Neuronal stem cell (in vitro differentiated cells): Measurements from ENCODE around the gene SLC6A11.

Experiments
- DNase-seq: peaks from one replicate; pipeline ENCODE4 v3.0.0-alpha.2; 2013; ENCODE audit warnings: low spot score
- H2AFZ ChIP-seq: one replicate; pipeline ENCODE4 v1.6.1; 2013; ENCODE audit warnings: mild to moderate bottlenecking, low read length, inconsistent platforms
- H2AK5ac ChIP-seq: 2 replicates; pipeline ENCODE4 v1.6.1; 2013; ENCODE audit warnings: low read depth, mild to moderate bottlenecking, inconsistent platforms, low read length, moderate library complexity, mixed read lengths
- H2BK120ac ChIP-seq: 2 replicates; pipeline ENCODE4 v1.6.1; 2013; ENCODE audit warnings: low read depth, mild to moderate bottlenecking, inconsistent platforms, low read length, moderate library complexity, mixed read lengths
- H2BK12ac ChIP-seq: one replicate; pipeline ENCODE4 v1.6.1; 2013; ENCODE audit warnings: low read length, inconsistent platforms
- H2BK15ac ChIP-seq: 2 replicates; pipeline ENCODE4 v1.6.1; 2013; ENCODE audit warnings: mild to moderate bottlenecking, low read length, inconsistent platforms, mixed read lengths
- H2BK5ac ChIP-seq: one replicate; pipeline ENCODE4 v1.6.1; 2013; ENCODE audit warnings: inconsistent platforms, mild to moderate bottlenecking, low read length, moderate library complexity
- H3K14ac ChIP-seq: one replicate; pipeline ENCODE4 v1.6.1; 2013; ENCODE audit warnings: low read length, inconsistent platforms
- H3K18ac ChIP-seq: 2 replicates; pipeline ENCODE4 v1.6.1; 2013; ENCODE audit warnings: low read length, inconsistent platforms
- H3K23ac ChIP-seq: 2 replicates; pipeline ENCODE4 v1.6.1; 2013; ENCODE audit warnings: low read depth, mild to moderate bottlenecking, mixed read lengths, low read length, inconsistent platforms; ENCODE audit not compliant: poor library complexity
- H3K27ac ChIP-seq: replicated peaks from 3 replicates; pipeline ENCODE4 v1.5.1; 2013; ENCODE audit warnings: low read length, inconsistent platforms
- H3K27me3 ChIP-seq, 3 experiments: 2 replicates each; pipeline ENCODE4 v1.6.1; 2013; ENCODE audit warnings: low read length in 3 of 3, mild to moderate bottlenecking in 2 of 3, inconsistent platforms in 1 of 3, low read depth in 1 of 3, mixed read lengths in 1 of 3, moderate library complexity in 1 of 3; ENCODE audit not compliant: control insufficient read depth in 3 of 3, insufficient read depth in 3 of 3
- H3K36me3 ChIP-seq, 2 donors: replicated peaks in 1 of 2; 2 replicates each; pipeline ENCODE4 v1.6.1; 2013; ENCODE audit warnings: low read length in 2 of 2; ENCODE audit not compliant: control insufficient read depth in 2 of 2, insufficient read depth in 2 of 2
- H3K4ac ChIP-seq: 2 replicates; pipeline ENCODE4 v1.6.1; 2013; ENCODE audit warnings: inconsistent platforms, mild to moderate bottlenecking, low read length, moderate library complexity
- H3K4me1 ChIP-seq, 2 donors: 1 replicate in 1 of 2; 2 replicates in 1 of 2; pipeline ENCODE4 v1.6.1; 2013; ENCODE audit warnings: low read length in 2 of 2, low read depth in 1 of 2; ENCODE audit not compliant: control insufficient read depth in 2 of 2, insufficient read depth in 1 of 2
- H3K4me2 ChIP-seq: one replicate; pipeline ENCODE4 v1.6.1; 2013; ENCODE audit warnings: mild to moderate bottlenecking, low read length, inconsistent platforms; ENCODE audit not compliant: insufficient read depth, poor library complexity, severe bottlenecking
- H3K4me3 ChIP-seq, 2 donors: 2 replicates each; pipeline ENCODE4 v1.5.1; 2013; ENCODE audit warnings: low read length in 2 of 2, mild to moderate bottlenecking in 2 of 2, inconsistent platforms in 1 of 2, moderate library complexity in 1 of 2
- H3K79me1 ChIP-seq: one replicate; pipeline ENCODE4 v1.6.1; 2013; ENCODE audit warnings: low read depth, mild to moderate bottlenecking, inconsistent platforms, low read length, moderate library complexity
- H3K9ac ChIP-seq: one replicate; pipeline ENCODE4 v1.6.1; 2013; ENCODE audit warnings: mild to moderate bottlenecking, low read depth, low read length, inconsistent platforms; ENCODE audit not compliant: poor library complexity
- H3K9me3 ChIP-seq, 2 donors: replicated peaks in 1 of 2; 2 replicates each; pipeline versions ENCODE3 to v1.6.1; 2013; ENCODE audit warnings: low read length in 2 of 2, mild to moderate bottlenecking in 2 of 2, inconsistent platforms in 1 of 2, low read depth in 1 of 2, mixed read lengths in 1 of 2, moderate library complexity in 1 of 2; ENCODE audit not compliant: control insufficient read depth in 2 of 2, insufficient read depth in 1 of 2
- H4K8ac ChIP-seq: one replicate; pipeline ENCODE4 v1.6.1; 2013; ENCODE audit warnings: low read depth, mild to moderate bottlenecking, inconsistent platforms, low read length, moderate library complexity
- H4K91ac ChIP-seq: one replicate; pipeline ENCODE4 v1.6.1; 2013; ENCODE audit warnings: low read length, low read depth, mild to moderate bottlenecking, inconsistent platforms; ENCODE audit not compliant: poor library complexity
- WGBS, 2 donors: extraction: QIAGEN DNeasy Blood & Tissue Kit; methylation state at CpG; one replicate each; pipeline ENCODE4 v1.1.7; 2013; ENCODE audit warnings: missing lambda C conversion rate in 2 of 2, mixed read lengths in 1 of 2; ENCODE audit not compliant: insufficient read length in 2 of 2, insufficient replicate concordance in 1 of 2; ENCODE audit errors: extremely low coverage in 2 of 2; 5-methylcytosine and 5-hydroxymethylcytosine counted together

Gene SLC6A11

GRCh38 chr3:10883478-10884234, 67.6 kb downstream of the SLC6A11 start:
- no peak overlapping the region for H2BK120ac ChIP-seq
- peak; percentile 17 for DNase-seq
- H4K91ac ChIP-seq, result no peak overlapping the region
- no peak overlapping the region for H2AK5ac ChIP-seq
- no peak overlapping the region for H3K23ac ChIP-seq
- H2BK15ac ChIP-seq, result no peak overlapping the region
- no peaks in the 10 kb centered on the region for H3K9me3 ChIP-seq
- no peak overlapping the region for H3K18ac ChIP-seq
- no peaks in the 10 kb centered on the region for H3K79me1 ChIP-seq
- H3K27me3 ChIP-seq, result peaks cover 0 to 1% (median 0%) of the 10 kb centered on the region in 3 experiments
- no peak overlapping the region for H3K4me2 ChIP-seq
- no peaks in the 10 kb centered on the region for H3K4me1 ChIP-seq
- no peak overlapping the region for H3K9ac ChIP-seq
- H2BK12ac ChIP-seq, result no peak overlapping the region
- H3K36me3 ChIP-seq, result no peaks in the 10 kb centered on the region
- H3K4me3 ChIP-seq, result no peak overlapping the region
- no peak overlapping the region for H2AFZ ChIP-seq
- no peak overlapping the region for H3K14ac ChIP-seq
- no peak overlapping the region for H4K8ac ChIP-seq
- no peak overlapping the region for H3K27ac ChIP-seq
- H3K4ac ChIP-seq, result no peak overlapping the region
- H2BK5ac ChIP-seq, result no peak overlapping the region
- no CpG with 5 or more reads among the region's 7 CpGs for WGBS, 2 donors

GRCh38 chr3:10887015-10887414, 71.0 kb downstream of the SLC6A11 start:
- Histone ChIP-seq H3K4ac (no peak overlapping the region), H2BK12ac (no peak overlapping the region), H2AFZ (no peak overlapping the region), H2BK120ac (no peak overlapping the region), H2AK5ac (no peak overlapping the region), H3K27me3 (peaks cover 0 to 1% (median 0%) of the 10 kb centered on the region in 3 experiments), H3K27ac (no peak overlapping the region), H3K18ac (no peak overlapping the region), H3K4me1 (no peaks in the 10 kb centered on the region), H3K4me3 (no peak overlapping the region), H3K79me1 (no peaks in the 10 kb centered on the region), H3K9me3 (peaks cover 0 to 3% of the 10 kb centered on the region in 2 donors), H3K23ac (no peak overlapping the region), H2BK15ac (no peak overlapping the region), H4K91ac (no peak overlapping the region), H4K8ac (no peak overlapping the region), H3K4me2 (no peak overlapping the region), H2BK5ac (no peak overlapping the region), H3K14ac (no peak overlapping the region), H3K36me3 (no peaks in the 10 kb centered on the region), H3K9ac (no peak overlapping the region)
- no CpG with 5 or more reads among the region's 1 CpG for WGBS, 2 donors
- no peak for DNase-seq

DNA sequence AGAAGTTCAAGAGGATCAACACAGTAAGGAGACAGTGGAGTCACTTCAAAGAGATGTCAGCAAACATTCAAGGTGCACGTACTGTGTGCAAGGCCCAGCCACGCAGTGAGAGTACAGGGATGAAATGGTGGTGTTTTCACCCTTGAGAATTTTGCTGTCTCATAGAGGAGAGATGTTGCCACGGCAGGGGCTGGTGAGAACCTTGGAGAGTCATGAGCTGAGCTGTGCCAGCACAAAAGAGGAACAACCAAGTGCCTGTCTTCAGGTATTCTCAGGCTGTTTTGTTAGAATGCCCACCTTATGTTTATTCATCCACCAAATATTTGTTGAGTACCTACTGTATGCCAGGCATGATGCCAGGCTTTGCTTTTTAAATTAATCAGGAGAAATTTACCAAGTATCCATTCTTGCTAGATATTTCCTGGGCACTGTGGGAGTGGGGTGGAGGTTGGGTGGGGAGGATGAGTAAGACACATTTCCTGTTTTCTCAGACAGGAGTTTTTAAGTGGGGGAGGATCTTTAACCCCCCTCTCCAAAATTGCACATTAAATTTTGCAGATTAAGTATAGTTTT, 72.6 kb downstream of the SLC6A11 start:
- no peaks in the 10 kb centered on the region for H3K79me1 ChIP-seq
- H3K18ac ChIP-seq, result no peak overlapping the region
- no peak overlapping the region for H2BK5ac ChIP-seq
- H3K4me2 ChIP-seq, result no peak overlapping the region
- no peak overlapping the region for H3K4me3 ChIP-seq
- WGBS, 2 donors, result no CpG with 5 or more reads among the region's 3 CpGs
- H2BK120ac ChIP-seq, result no peak overlapping the region
- no peak overlapping the region for H4K91ac ChIP-seq
- no peak overlapping the region for H3K9ac ChIP-seq
- no peak overlapping the region for H2AFZ ChIP-seq
- DNase-seq, result no peak
- no peaks in the 10 kb centered on the region for H3K36me3 ChIP-seq
- H3K27me3 ChIP-seq, result peaks cover 0 to 1% (median 0%) of the 10 kb centered on the region in 3 experiments
- no peak overlapping the region for H4K8ac ChIP-seq
- no peak overlapping the region for H3K23ac ChIP-seq
- no peak overlapping the region for H3K27ac ChIP-seq
- H3K4me1 ChIP-seq, result no peaks in the 10 kb centered on the region
- no peak overlapping the region for H2BK15ac ChIP-seq
- H3K9me3 ChIP-seq, result peaks cover 0 to 3% of the 10 kb centered on the region in 2 donors
- no peak overlapping the region for H3K14ac ChIP-seq
- no peak overlapping the region for H2BK12ac ChIP-seq
- H3K4ac ChIP-seq, result no peak overlapping the region
- H2AK5ac ChIP-seq, result no peak overlapping the region

- DNase-seq, result no peak
- Histone ChIP-seq H3K4me3 (no peak overlapping the region), H4K91ac (no peak overlapping the region), H3K14ac (no peak overlapping the region), H3K9me3 (peaks cover 0 to 3% of the 10 kb centered on the region in 2 donors), H3K27ac (no peak overlapping the region), H2BK15ac (no peak overlapping the region), H3K79me1 (no peaks in the 10 kb centered on the region), H3K23ac (no peak overlapping the region), H3K36me3 (no peaks in the 10 kb centered on the region), H2BK12ac (no peak overlapping the region), H2BK5ac (no peak overlapping the region), H3K4ac (no peak overlapping the region), H3K4me2 (no peak overlapping the region), H4K8ac (no peak overlapping the region), H3K4me1 (no peaks in the 10 kb centered on the region), H2BK120ac (no peak overlapping the region), H3K27me3 (peaks cover 0 to 1% (median 0%) of the 10 kb centered on the region in 3 experiments), H2AK5ac (no peak overlapping the region), H2AFZ (no peak overlapping the region), H3K9ac (no peak overlapping the region), H3K18ac (no peak overlapping the region)
- no CpG with 5 or more reads among the region's 2 CpGs for WGBS, 2 donors
These were observed 73.4 kb downstream of the SLC6A11 start for GRCh38 chr3:10889206-10889960.
